Heart left ventricle (tissue), 13 donors: Measurements from ENCODE around the gene PNISR.

Experiments
- CTCF ChIP-seq, 12 donors: fragments of 200-600 bp; sonication (generic) in 4 of 12; IDR thresholded peaks; one replicate each; pipeline versions ENCODE4 v1.5.0 to v1.8.0; 2018 to 2022; ENCODE audit warnings: antibody characterized with exemption in 12 of 12, mild to moderate bottlenecking in 5 of 12
- POLR2A ChIP-seq, 2 donors: fragments of 450-650 bp; IDR thresholded peaks; one replicate each; pipeline ENCODE4 v1.6.1; 2017; ENCODE audit warnings: antibody characterized with exemption in 2 of 2, mild to moderate bottlenecking in 2 of 2, moderate library complexity in 2 of 2
- donor health status: ischemic (EF 13 %, LVEDD 7.1; RV severe dilation, severe dysfunction).
- donor health status: DM: no; HTN: yes; CAD: no.
- donor health status: DM: no; HTN: no; CAD: no.
- donor health status: ischemic (EF 25% LVEDD 6.9; RV normal size, moderate dysfunction).
- donor health status: ischemic (EF 25% LVEDD 5.7; RV mildly dilated, moderate dysfunction).
- donor health status: ischemic (EF 35%, LVEDD 5.7; RV mildly dilated, moderate dysfunction).
- donor health status: nonischemic (EF 11% LVEDD 7.7; RV severe dilation, severe dysfunction).
- donor health status: DM: yes; HTN: yes; CAD: no.
- donor health status: PGD.
- donor health status: ischemic (EF 29% LVEDD 5.4; RV normal size, mild dysfunction).
- donor health status: nonischemic (EF 23%, LVEDD 6.1; RV moderate dilation, normal function).

DNA sequence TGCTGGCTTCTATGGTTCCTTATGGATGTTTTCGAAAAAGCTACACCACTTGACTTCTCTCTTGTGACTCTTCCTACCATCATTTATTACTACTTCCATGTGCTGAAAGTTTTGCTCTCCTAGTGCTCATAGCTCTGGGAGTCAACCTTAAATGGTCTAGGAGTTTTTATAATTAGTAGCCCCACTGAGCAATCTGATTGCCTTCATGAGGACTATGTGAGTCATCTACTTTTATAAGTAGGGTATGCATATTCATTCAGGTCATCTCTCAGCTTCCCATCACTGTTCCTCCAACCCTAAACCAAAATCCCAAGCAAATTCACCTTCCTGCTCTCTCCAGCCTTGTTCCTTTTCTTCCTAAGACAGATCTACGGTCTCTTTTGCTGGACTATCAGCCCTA is 58.3 kb downstream of the PNISR start:
- TF ChIP-seq CTCF (IDR thresholded peaks at IDR 0.05) (no peak), POLR2A (IDR thresholded peaks at IDR 0.05) (no peak)
